H1 (cell line): Measurements from ENCODE around the gene PHLPP2. TPM values are rescaled to one million over a fixed set of nuclear protein-coding genes. Genes with fewer than 3 reads are reported as not detected.

ENCODE experiments used
- EGR1 ChIP-seq: IDR thresholded peaks from 2 replicates; pipeline ENCODE4 v1.6.1; 2011; ENCODE audit warnings: low read depth, low read length, borderline replicate concordance
- KDM1A ChIP-seq: fragments of 200-600, 300-600 bp; sonication (generic); IDR thresholded peaks from 2 replicates; pipeline ENCODE4 v1.7.1; 2016; ENCODE audit warnings: mild to moderate bottlenecking, low read length, borderline replicate concordance
- KDM4A ChIP-seq: IDR thresholded peaks from one replicate; pipeline ENCODE4 v1.7.1; 2012; ENCODE audit warnings: low read depth, mild to moderate bottlenecking, moderate library complexity, low read length, inconsistent platforms; ENCODE audit not compliant: severe bottlenecking
- NANOG ChIP-seq: IDR thresholded peaks from 2 replicates; pipeline ENCODE4 v1.6.1; 2011; ENCODE audit warnings: low read length, low read depth, mild to moderate bottlenecking, inconsistent platforms; ENCODE audit not compliant: insufficient read depth, poor library complexity, severe bottlenecking
- RBBP5 ChIP-seq: IDR thresholded peaks from 2 replicates; pipeline ENCODE4 v1.7.1; 2012; ENCODE audit warnings: low read depth, mild to moderate bottlenecking, inconsistent platforms, low read length, moderate library complexity, borderline replicate concordance
- TAF7 ChIP-seq: optimal IDR thresholded peaks from 2 replicates; pipeline ENCODE3; 2011; ENCODE audit warnings: low read depth, mild to moderate bottlenecking, inconsistent platforms, low read length, moderate library complexity, borderline replicate concordance
- polyA plus RNA-seq, 7 experiments: library from polyadenylated mRNA; depleted of rRNA in 3 of 7; stranded (reverse) in 5 of 7; unstranded in 2 of 7; fragments of >200 nt in 5 of 7; fragments of 200-250 nt in 2 of 7; gene quantifications; 1 replicate in 5 of 7; 2 replicates in 1 of 7; 4 replicates in 1 of 7; pipeline versions ENCODE4 v1.2.1 to v1.2.3, GENCODE V29; 2011 to 2013; ENCODE audit warnings: missing spikeins in 2 of 7, mixed read lengths in 2 of 7
- total RNA-seq: library from RNA; stranded (reverse); fragmentation: NEBNext Ultra II Directional; extraction: Animal tissue kit (Norgen Biotek cat#: 25700); gene quantifications from 2 replicates; pipeline ENCODE4 v1.2.1, GENCODE V29; 2021
- TF ChIP-seq, protein P1 (sequence below): fragments of 300-600 bp; sonication (generic); IDR thresholded peaks from 2 replicates; pipeline ENCODE4 v1.7.1; 2012; ENCODE audit warnings: low read length, moderate library complexity, mild to moderate bottlenecking, inconsistent platforms; ENCODE audit not compliant: insufficient replicate concordance

The PHLPP2 gene
- total and polyA plus RNA-seq, 2 of the 8 experiments (the other 6 are each of a cell fraction or from before 2014, with no cell fraction given) = 7.3 to 12.9 TPM

DNA sequence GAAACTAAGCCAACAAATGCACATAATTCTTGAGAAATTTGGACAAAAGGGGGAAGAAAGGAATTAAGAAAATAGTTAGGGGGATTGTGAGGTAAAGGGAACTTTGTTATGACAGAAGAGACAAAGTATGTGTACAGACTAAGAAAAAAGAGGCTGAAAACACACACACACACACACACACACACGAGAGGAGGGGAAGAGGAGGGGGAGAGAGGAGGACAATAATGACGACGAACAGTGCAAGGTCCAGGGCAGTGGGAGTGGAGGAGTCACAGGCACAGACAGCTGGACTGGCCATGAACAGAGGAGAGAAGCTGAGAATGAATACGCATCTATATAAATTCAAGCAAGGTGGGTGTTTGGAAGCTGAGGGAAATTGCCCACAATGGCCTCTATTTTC is 54.0 kb downstream of the PHLPP2 start (continued):
- TF ChIP-seq KDM1A (no peak), KDM4A (no peak), EGR1 (no peak), NANOG (no peak), TAF7 (no peak), RBBP5 (no peak)
- TF ChIP-seq, protein P1, sequence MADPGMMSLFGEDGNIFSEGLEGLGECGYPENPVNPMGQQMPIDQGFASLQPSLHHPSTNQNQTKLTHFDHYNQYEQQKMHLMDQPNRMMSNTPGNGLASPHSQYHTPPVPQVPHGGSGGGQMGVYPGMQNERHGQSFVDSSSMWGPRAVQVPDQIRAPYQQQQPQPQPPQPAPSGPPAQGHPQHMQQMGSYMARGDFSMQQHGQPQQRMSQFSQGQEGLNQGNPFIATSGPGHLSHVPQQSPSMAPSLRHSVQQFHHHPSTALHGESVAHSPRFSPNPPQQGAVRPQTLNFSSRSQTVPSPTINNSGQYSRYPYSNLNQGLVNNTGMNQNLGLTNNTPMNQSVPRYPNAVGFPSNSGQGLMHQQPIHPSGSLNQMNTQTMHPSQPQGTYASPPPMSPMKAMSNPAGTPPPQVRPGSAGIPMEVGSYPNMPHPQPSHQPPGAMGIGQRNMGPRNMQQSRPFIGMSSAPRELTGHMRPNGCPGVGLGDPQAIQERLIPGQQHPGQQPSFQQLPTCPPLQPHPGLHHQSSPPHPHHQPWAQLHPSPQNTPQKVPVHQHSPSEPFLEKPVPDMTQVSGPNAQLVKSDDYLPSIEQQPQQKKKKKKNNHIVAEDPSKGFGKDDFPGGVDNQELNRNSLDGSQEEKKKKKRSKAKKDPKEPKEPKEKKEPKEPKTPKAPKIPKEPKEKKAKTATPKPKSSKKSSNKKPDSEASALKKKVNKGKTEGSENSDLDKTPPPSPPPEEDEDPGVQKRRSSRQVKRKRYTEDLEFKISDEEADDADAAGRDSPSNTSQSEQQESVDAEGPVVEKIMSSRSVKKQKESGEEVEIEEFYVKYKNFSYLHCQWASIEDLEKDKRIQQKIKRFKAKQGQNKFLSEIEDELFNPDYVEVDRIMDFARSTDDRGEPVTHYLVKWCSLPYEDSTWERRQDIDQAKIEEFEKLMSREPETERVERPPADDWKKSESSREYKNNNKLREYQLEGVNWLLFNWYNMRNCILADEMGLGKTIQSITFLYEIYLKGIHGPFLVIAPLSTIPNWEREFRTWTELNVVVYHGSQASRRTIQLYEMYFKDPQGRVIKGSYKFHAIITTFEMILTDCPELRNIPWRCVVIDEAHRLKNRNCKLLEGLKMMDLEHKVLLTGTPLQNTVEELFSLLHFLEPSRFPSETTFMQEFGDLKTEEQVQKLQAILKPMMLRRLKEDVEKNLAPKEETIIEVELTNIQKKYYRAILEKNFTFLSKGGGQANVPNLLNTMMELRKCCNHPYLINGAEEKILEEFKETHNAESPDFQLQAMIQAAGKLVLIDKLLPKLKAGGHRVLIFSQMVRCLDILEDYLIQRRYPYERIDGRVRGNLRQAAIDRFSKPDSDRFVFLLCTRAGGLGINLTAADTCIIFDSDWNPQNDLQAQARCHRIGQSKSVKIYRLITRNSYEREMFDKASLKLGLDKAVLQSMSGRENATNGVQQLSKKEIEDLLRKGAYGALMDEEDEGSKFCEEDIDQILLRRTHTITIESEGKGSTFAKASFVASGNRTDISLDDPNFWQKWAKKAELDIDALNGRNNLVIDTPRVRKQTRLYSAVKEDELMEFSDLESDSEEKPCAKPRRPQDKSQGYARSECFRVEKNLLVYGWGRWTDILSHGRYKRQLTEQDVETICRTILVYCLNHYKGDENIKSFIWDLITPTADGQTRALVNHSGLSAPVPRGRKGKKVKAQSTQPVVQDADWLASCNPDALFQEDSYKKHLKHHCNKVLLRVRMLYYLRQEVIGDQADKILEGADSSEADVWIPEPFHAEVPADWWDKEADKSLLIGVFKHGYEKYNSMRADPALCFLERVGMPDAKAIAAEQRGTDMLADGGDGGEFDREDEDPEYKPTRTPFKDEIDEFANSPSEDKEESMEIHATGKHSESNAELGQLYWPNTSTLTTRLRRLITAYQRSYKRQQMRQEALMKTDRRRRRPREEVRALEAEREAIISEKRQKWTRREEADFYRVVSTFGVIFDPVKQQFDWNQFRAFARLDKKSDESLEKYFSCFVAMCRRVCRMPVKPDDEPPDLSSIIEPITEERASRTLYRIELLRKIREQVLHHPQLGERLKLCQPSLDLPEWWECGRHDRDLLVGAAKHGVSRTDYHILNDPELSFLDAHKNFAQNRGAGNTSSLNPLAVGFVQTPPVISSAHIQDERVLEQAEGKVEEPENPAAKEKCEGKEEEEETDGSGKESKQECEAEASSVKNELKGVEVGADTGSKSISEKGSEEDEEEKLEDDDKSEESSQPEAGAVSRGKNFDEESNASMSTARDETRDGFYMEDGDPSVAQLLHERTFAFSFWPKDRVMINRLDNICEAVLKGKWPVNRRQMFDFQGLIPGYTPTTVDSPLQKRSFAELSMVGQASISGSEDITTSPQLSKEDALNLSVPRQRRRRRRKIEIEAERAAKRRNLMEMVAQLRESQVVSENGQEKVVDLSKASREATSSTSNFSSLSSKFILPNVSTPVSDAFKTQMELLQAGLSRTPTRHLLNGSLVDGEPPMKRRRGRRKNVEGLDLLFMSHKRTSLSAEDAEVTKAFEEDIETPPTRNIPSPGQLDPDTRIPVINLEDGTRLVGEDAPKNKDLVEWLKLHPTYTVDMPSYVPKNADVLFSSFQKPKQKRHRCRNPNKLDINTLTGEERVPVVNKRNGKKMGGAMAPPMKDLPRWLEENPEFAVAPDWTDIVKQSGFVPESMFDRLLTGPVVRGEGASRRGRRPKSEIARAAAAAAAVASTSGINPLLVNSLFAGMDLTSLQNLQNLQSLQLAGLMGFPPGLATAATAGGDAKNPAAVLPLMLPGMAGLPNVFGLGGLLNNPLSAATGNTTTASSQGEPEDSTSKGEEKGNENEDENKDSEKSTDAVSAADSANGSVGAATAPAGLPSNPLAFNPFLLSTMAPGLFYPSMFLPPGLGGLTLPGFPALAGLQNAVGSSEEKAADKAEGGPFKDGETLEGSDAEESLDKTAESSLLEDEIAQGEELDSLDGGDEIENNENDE = no peak
